EL (cell line): Measurements from ENCODE around the gene DBP.
"Not testable (repeated sequence)": the region's sequence is repeated elsewhere in the genome, so short reads cannot be mapped to it uniquely, and the experiment has no call there.

Source experiments
- DNase-seq: peaks from one replicate; pipeline ENCODE4 v3.0.0-alpha.2; 2016

The DBP gene

GRCh38 chr19:48639483-48640375, 2.5 kb upstream of the DBP start:
- DNase-seq, result peak; percentile 1

- DNase-seq, result peak; percentile 8
Measured at GRCh38 chr19:48638831-48639381, 1.7 kb upstream of the DBP start.

GRCh38 chr19:48637948-48638830, 1.0 kb upstream of the DBP start:
- DNase-seq, result peak; percentile 93

- peak; percentile 99 for DNase-seq
Measured at GRCh38 chr19:48637449-48637947, 319 bp upstream of the DBP start.

GRCh38 chr19:48635966-48636858, 967 bp downstream of the DBP start:
- DNase-seq, result peak; percentile 2

- DNase-seq, result peak; percentile 51
Measured at GRCh38 chr19:48635263-48635965, 1.8 kb downstream of the DBP start.

GRCh38 chr19:48634424-48635262, 2.5 kb downstream of the DBP start:
- peak; percentile 95 for DNase-seq

- no peak for DNase-seq
Measured at GRCh38 chr19:48634036-48634342, 3.2 kb downstream of the DBP start.

GRCh38 chr19:48633148-48634035, 3.8 kb downstream of the DBP start:
- no peak for DNase-seq

- peak; percentile 52 for DNase-seq
Measured at GRCh38 chr19:48632692-48633147, 4.5 kb downstream of the DBP start.

GRCh38 chr19:48632286-48632685, 4.9 kb downstream of the DBP start:
- DNase-seq, result not testable (repeated sequence)

GRCh38 chr19:48631225-48631624, 6.0 kb downstream of the DBP start:
- no peak for DNase-seq

- DNase-seq, result no peak
Measured at GRCh38 chr19:48630296-48631063, 6.7 kb downstream of the DBP start.

GRCh38 chr19:48629599-48630295, 7.4 kb downstream of the DBP start:
- DNase-seq, result no peak

- no peak for DNase-seq
Measured at GRCh38 chr19:48629297-48629598, 7.9 kb downstream of the DBP start.

GRCh38 chr19:48628486-48629296, 8.5 kb downstream of the DBP start:
- no peak for DNase-seq

- DNase-seq, result no peak
Measured at GRCh38 chr19:48627865-48628314, 9.3 kb downstream of the DBP start.
